Activated gamma-delta T cell (primary cell): Measurements from ENCODE around the gene E2F6.

Source experiments
- DNase-seq: peaks from one replicate; lab custom pipeline; 2025; lab: John Stamatoyannopoulos, UW

E2F6 gene

GRCh38 chr2:11458753-11459152 is 7.2 kb downstream of the E2F6 start:
- DNase-seq = no peak

DNA sequence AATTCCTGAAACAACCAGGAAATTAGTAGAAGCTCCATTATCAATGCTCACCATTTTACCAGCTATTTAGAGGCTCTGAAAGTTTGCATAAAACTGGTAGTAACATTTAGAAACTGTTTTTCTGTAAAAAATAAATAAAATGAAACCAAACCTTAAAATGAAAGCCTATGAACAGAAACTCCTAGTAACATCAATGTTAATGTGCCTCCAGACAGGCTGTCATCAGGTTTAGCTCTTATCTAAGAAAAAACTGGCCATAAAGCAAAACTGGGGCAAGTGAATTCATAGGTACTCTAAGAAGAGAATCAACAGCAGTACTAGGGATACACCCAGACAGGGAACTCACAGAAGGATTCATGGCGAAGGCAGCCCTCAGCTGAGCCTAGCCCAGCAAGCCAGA is 8.0 kb downstream of the E2F6 start:
- no peak for DNase-seq

DNA sequence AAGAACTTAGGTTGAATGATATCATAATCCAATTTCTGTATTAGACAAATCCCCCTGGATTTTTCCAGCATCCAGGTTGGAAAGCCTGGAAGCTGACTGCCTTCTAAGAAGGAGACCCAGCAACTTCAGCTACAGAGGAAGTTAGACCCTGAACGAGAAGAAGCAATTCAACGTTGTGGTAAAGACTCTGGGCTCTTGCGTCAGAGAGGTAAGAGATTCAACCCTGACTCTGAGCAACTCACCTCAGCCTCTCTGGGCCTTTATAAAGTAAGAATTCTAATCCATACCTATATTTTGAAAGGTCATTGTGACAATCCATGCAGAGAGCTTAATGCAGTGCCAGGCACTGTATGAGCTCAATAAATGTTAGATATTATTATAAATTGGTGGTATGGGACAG is 9.7 kb downstream of the E2F6 start:
- DNase-seq = no peak

- DNase-seq = no peak
Measured at GRCh38 chr2:11454824-11455223, 11.1 kb downstream of the E2F6 start.

- DNase-seq = no peak
Measured at GRCh38 chr2:11450791-11451190, 15.2 kb downstream of the E2F6 start.

- no peak for DNase-seq
Measured at GRCh38 chr2:11446733-11447248, 19.2 kb downstream of the E2F6 start.

GRCh38 chr2:11444737-11445136 is 21.2 kb downstream of the E2F6 start:
- DNase-seq = no peak

DNA sequence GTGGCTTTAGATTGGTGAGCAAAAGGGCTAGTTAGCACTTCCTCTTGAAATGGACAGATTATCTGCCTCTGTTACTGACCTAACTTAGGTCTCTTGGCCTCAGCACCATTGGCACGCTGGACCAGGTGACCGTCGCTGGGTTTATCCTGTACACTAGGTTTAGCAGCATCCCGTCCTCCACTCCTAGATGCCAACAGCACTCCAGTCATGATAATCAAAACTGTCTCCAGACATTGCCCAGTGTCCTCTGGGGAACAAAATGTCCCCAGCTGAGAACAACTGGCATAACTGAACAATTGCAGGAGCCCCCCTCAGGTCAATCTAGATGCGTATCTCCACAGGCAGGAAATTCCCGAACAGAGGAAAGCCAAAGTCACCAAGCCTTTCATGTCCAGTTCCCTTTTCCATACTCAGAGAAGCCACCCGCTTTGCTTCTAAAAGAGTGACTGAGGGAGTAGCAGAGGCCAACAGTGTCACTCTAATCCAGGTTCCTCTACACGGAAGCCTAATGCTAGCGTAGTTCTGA is 27.3 kb downstream of the E2F6 start:
- DNase-seq = no peak

DNA sequence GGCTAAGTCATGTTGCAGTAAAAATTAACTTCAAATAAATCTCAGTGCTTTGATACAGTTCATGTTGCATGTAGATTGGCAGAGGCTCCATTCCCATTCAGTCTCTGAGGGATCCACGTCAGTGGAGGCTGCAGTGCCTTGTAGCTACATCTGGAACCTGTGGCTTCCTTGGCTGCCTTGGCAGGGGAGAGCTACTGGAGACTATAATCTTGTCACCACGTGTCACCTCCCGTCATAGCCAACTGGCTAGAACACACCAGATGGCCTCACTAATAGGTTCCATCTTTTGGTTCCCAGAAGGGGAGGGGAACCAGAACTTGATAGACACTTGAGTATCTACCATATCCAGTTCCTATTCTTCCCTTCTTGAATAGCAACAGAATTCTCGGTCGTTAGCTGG is 28.4 kb downstream of the E2F6 start:
- no peak for DNase-seq

- DNase-seq = no peak
Measured at GRCh38 chr2:11435036-11435435, 30.9 kb downstream of the E2F6 start.

GRCh38 chr2:11434443-11434842 is 31.5 kb downstream of the E2F6 start:
- DNase-seq = no peak

GRCh38 chr2:11433822-11434221 is 32.1 kb downstream of the E2F6 start:
- no peak for DNase-seq

DNA sequence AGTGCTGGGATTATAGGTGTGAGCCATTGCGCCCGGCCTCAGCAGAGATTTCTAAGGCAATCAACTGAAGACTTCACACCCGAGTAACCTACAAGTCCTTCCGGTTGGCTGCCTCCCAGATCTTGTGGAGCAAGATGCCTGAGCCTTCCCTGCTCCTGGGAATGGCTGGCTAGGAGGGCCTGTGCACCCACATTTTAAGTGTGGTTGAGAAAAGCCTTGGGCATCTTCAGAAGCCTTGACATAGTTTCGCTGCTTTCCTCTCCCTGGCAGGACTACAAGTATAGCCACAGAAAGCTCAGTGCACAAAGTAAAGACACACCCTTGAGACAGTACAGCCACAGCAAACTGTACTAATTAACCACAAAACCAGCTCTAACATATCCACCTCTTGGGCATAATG is 35.2 kb downstream of the E2F6 start:
- no peak for DNase-seq

DNA sequence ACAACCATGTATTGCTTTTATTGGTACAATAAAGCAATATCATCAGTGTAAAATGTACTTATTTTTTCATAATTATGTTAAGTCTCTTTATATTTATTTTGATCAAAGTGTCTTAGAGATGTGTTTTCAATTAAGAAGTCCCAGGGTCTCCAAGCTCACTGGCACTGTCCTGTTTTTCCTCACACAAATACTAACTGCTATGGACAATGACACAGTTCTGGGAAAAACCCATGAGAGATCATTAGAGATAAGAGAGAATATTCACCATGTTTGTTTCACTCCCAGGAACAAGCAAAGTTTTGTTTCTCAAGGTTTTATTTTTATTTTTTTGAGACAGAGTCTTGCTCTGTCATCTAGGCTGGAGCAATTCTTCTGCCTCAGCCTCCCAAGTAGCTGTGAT is 38.7 kb downstream of the E2F6 start:
- no peak for DNase-seq

GRCh38 chr2:11422901-11423435 is 43.0 kb downstream of the E2F6 start:
- DNase-seq = no peak

DNA sequence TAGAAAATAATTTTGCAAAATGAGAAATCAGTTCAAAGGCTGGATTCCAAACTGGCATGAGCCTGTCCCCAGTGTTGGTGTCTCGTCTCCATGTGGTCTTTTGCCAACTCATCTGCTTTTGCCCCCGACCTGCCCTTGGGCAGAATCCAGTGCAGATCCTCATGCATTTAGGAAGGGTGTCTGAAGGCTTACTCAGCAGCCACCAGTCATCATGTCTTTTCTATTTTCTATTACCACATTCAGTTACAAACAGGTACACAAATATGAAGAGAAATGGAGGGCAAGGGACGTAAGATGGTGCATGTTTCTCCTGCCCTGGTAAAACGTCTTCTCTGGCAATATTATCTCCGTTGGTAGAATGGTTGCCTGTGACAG is 43.5 kb downstream of the E2F6 start:
- no peak for DNase-seq

GRCh38 chr2:11421863-11422490 is 44.0 kb downstream of the E2F6 start:
- no peak for DNase-seq

DNA sequence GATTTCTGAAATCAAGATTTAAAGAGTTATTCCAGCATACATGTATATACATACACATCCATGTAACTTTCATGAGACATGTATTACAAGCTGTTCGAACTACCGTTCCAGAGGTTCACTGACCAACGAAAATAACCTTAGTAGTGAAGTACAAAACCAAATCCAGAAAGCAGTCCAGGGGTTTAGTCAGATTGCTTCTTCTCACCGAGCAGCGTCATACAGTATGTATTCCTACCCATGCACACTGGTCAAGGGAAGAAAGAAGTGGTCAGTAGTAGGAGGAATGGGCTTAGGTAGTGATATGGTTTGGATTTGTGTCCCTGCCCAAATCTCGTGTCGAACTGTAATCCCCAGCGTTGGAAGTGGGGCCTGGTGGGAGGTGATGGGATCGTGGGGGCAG is 45.3 kb downstream of the E2F6 start:
- DNase-seq = no peak

- DNase-seq = no peak
Measured at GRCh38 chr2:11420190-11420589, 45.8 kb downstream of the E2F6 start.

DNA sequence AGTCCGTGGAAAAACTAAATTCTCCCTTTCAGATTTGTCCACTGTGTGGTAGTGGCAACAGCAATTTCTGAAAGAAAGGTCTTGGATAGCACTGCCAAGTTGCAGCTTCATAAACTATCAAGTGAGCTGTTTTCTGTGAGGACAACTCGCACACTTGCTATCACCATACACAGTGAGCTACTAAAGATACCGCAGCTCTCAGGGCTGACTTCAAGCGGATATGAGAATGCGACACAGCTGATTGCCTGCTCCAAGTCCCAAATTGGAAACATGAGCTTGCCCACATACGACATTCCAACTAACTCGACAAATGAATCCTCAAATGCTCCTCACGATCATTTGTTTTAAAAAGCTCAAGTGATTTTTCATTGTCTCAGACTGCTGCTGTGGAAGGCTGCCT is 46.2 kb downstream of the E2F6 start:
- DNase-seq = no peak

- no peak for DNase-seq
Measured at GRCh38 chr2:11417946-11418585, 47.9 kb downstream of the E2F6 start.

- no peak for DNase-seq
Measured at GRCh38 chr2:11416931-11417330, 49.0 kb downstream of the E2F6 start.

- DNase-seq = no peak
Measured at GRCh38 chr2:11416186-11416585, 49.8 kb downstream of the E2F6 start.
